H4 (cell line): Measurements from ENCODE around the gene AGAP1. TPM values are rescaled to one million over a fixed set of nuclear protein-coding genes. Genes with fewer than 3 reads are reported as not detected.

Experiments
- DNase-seq: peaks from one replicate; pipeline ENCODE4 v3.0.0-alpha.2; 2015; ENCODE audit warnings: low spot score
- total RNA-seq: library from RNA; depleted of rRNA; stranded (reverse); fragments of >200 nt; shearing (Covaris generic); gene quantifications from 2 replicates; pipeline ENCODE4 v1.2.3, GENCODE V29; 2014

Gene AGAP1
- total RNA-seq, 1 experiment from 2014 or later = 7.0 TPM

DNA sequence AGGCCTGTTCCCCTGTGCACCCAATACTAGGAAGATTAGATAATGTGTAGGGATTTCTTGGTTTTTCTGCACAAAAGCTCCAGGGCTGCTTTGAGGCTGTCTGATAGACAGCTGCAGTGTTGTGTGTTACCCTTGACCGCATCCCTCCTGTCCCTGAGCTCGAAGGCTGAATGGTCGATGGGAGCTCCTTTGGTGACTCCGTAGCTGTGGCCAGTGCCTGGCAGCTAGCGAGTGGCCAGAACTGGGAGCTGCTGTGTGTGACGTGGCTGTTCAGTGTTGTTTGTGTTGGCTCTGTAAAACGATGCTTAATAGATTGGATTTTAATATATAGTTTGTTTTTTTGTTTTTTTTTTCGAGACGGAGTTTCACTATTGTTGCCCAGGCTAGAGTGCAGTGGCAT is 170.0 kb downstream of the AGAP1 start:
- DNase-seq = no peak

DNA sequence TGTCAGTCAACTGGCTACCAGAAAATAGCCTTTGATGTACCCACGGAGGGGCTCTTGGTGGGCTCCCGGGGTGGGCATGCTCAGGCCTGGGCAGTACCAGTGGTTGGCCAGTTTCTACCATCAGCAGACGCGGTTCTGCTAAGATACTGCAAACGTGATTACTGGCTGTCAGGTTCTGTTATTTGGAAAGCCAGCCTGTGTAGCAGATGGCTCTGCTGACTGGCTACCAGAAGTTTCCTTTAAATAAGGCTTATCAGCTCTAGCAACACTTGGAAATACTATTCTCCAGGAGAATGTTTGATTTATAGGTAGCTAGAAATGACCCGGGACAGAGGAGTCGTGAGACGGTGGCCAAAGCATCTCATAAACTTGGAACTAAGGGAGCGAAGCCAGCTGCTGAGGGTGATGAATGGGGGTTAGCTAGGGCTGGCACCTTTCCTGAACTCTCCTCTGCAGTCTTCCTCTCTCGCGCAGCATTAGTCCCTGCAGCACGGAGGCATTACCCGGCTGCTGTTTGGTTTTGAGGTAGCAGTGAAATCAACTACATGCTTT is 171.9 kb downstream of the AGAP1 start:
- DNase-seq = no peak

DNA sequence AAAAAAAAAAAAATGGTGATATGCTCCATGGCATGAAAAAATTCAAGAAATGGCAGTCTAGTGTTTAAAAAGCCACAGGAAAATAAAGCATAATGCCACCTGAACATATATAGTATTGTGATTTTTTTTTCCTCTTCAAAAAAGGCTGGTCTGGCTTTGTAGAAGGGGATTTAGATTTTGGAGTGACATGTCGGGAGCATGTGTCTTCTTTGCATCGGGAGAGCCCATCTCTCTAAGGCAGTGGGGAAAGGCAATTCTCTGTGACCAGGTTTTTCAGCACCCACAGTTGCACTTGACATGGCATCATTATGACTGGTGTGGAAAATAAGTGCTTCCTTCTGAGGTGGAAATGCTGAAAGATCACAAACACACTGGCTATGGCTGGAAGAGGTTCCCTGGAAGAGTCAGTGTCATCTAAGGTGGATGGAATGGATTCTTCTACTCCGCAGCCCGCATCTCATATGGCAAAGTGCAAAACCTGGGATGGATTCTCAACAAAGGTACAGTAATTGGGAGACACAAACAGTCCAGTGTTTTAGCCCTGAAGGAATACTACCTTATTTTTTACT is 172.5 kb downstream of the AGAP1 start:
- DNase-seq = peak; percentile 56

DNA sequence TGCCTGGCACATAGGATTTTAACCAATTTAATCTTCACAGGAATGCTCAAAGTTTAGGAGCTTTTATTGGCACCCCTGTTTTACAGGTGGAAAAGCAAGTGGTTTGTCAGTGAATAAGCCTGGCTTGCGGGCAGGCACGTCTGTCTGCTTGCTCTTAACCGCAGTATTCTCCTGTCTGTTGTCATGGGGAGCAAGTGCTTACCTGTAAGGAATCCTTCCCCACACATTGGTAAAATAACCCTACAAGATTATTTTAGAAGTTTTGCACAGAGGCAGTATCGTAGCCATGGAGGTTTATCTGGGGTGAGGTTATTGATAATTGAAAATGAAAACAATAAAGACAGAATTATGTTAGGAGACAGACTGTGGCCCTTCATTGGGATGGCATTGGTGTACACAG is 174.9 kb downstream of the AGAP1 start:
- no peak for DNase-seq

DNA sequence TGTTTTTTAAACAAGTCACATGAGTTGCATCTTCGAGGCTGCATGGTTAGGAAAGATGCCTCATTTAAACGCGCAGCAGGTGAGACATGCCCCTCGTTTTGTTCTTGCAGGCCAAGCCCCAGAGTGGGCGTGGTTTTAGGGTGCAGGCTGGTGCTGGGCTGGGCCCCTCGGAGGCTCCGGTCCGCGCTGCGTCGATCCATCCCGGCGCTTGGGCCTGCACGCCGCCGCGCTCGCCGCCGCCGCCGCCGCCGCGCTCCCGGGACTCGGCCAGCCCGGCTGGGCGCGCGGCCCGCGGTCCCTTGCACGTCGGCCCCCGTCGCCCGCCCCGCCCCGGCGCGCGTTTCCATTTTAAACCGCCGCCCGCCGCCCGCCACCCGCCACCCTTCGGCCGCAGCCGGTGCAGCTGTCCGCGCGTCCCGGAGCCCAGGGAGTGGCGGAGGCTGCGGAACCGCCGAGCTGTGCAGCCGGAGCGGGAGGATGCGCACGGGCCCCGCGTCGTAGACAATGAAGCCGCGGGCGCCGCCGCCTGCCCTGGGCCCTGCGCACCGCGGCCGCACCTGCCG is 175.5 kb downstream of the AGAP1 start:
- peak; percentile 55 for DNase-seq

DNA sequence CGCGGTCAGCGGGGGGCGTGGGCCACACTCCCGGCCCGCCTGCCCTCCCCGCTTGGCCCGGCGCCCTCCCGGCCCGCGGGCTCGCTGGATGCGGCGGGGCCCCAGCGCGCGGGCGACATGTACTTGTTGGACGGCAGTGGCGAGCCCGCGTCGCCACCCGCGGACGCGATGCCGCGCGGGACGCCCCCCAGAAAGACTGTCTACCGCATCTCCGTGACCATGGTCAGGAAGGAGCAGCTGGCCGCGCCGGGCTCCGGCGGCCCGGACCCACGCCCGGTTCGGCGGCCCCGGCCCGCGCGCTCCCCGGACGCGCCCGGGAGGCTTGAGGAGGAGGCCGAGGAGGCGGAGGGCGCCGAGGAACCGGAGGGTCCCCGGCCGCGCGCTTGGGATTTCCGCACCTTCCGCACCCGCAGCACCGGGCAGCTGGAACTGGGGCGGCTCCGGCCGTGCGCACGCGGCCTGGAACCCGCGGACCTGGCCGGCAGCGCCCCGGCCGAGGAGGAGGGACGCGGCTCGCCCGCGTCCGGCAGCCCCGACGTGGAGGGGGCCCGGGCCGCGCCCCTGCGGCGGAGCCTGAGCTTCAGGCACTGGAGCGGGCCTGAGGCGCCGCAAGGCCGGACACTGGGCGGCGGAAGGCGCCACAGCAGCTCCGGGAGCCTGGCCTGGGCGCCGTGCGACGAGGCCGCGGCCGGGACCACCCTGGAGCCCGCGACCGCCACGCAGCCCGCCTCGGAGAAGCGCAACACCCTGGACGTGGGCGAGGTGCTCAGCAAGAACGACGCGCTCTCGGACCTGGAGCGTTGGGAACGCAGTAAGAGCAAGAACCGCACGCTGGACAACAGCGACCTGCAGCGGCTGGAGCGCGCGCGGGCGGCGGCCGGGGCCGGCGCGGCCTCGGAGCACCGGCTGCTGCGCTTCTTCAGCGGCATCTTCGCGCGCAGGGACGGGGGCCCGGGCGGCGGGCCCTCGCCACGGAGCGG is 176.4 kb downstream of the AGAP1 start:
- no peak for DNase-seq

DNA sequence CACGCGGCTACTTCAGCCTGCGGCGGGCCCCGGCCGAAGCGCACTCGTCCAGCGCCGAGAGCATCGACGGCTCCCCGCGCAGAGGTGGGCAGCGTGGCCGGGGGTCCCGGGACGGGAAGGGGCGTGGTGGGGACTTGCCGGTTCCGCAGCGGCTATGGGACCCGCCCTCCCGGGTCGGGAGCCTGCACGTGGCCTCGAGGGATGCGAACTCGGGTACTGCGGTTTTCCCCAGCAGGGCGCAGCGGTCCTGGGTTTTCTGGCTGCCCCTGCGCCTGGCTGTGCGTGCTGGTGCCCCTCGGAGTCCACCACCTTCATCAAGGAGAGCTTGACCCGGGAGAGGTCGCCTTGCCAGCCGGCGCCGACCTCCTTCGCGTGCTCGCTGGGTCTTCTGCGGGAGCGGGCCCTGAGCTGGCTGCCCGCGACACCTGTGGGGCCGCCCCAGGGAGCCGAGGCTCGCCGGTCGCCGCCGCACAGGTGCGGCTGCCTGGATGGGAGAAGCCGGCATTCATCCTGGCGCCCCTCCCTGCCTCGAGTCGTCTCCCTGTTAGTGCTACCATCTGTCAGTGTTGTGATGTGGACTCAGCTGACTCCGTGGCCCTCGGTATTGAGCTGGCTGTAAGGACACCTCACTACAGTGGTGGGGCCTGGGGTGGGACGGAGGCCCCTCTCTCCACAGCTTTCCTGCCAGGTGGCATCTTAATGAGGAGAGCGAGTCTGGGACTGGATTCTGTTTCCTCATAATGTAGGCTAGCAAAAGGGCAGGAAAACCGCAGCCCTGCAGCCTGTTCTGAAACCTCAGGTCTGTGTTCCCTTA is 177.3 kb downstream of the AGAP1 start:
- DNase-seq = no peak

DNA sequence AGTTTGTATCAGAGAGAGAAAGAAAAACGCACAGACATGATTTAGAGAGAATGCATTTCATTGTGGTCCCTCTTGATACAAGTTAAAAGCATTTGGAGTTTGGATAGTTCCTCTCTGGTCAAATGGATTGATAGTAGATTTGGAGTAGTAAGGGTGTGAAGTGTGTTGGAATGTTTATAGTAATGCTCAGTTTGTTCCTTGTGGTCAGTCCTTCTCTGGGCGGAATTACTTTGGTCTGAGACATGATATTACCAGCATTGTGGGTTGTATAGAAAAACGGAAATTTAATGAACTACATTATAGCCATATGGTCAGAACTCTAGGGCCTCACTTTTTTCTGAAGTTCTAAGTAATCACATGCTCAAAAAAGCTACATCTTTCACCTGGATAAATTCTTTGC is 178.9 kb downstream of the AGAP1 start:
- no peak for DNase-seq

DNA sequence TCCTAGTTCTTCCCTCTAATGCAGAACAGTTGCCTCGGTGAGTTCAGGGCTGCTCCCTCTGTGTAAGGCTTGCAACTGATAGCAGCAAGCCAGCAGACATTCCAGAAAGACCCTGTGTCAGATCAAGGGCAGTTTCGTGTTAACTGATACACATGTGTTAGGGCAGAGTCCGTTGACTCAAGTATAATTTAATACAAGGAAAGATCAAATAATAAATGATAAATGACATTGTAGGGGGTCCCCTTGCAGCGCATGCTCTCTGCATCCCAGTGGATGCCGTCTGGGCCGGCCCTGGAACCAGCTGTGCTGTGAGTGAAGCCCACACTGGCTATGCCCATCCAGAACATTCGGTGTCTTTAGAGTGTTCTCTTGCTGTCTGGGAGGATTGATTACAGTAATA is 180.3 kb downstream of the AGAP1 start:
- DNase-seq = no peak

DNA sequence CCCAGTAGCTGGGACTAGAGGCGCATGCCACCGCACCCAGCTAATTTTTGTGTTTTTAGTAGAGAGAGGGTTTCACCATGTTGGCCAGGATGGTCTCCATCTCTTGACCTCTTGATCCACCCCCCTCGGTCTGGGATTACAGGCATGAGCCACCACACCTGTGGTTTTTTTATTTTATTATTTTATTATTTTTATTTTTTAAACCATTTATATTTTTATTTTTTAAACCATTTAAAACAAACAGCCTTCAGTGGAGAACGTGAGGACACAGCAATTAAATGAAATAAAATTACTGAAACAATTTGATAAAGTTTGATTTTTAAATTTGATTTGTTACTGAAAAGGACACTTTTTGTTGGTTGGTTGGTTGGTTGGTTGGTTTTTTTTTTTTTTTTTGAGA is 181.0 kb downstream of the AGAP1 start:
- DNase-seq = no peak

DNA sequence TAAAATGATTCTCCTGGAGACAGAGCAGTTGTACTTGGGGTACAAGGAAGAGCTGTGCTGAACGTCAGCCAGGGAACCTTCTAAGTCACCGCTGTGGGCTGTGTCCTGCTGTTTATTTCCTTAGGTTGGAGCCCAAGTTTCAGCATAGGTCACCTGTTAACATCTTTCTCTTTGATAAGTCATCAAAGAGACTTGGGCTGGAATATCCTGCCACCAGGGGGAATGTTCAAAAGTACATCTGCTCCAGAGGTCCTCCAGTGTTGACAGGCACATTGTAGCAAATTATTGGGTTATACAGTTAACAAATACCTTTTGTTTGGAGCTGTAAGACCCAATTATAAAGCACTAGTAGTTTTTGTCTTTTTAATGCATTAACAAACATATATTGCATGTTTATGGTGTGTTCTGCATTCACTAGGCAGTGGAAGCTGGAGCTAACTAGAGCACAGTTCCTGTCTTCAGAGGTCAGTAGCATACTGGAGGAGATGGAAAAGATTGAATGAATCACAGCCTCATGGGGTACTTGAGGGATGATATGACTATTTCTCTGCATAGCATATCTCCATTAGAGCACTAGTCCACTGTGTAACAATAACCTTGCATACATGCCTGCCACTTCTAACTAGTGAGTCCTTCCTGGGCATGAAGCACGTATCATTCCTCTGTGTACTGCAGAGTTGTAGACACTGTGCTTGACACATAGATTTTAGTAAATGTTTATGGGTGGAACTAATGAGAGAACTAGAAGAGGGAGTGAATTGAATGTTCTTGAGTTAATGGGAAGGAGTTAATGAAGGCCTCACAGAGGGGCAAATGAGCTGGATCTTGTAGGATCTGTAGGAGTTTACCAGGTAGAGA is 182.1 kb downstream of the AGAP1 start:
- DNase-seq = no peak

DNA sequence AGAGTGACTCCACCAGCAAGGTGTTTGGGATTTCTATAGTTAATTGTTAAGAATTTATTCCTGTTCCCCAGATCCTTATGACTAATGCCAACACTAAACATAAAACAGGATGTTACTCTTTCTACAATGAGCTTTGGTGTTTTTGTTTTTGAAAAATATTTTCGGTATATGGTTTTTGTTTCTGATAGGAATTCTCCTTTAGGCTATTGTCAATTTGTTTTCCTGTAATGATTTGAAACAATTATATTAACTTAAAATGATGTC is 182.6 kb downstream of the AGAP1 start:
- DNase-seq = no peak

DNA sequence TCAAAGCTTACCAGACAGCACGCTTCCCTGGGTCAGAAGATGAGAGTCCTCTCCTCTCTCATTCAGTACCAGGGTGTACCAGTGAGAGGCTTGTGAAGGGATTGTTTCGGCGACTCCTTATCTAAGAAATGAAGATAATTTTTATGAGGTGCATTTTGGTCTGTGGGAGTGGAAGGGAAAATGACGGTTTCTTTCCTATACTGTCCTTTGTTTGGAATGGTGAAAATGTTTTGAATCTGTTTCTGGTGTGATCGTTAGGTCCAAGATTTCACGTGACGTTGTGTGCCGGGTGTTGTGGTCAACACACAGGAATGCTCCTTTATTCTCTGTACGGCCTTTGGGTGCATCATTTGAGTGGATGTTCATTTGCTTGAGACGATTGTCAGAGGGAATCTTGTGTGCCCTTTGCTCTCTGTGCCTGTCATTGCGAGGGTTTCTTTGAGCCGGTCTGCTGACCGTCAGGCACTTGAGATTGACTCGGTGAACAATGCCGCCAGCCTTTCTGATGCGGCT is 183.5 kb downstream of the AGAP1 start:
- DNase-seq = no peak

DNA sequence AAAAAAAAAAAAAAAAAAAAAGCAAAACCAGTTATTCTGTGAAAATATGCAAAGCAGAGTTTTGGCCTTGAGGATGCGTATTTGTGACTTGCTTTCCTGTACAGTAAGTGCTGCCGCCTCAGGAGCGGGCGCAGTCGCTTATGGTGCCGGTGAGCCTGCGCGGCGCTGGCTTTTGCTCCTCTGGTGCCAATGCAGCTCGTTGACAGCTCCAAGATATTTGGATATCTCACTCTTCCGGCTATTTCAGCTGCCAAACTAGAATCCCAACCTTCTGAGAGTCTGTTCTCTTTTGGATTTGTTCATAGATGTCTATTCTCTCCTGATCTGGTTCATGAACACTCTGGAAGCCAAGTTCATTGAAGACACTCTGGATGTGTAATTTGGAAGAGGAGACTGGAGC is 184.1 kb downstream of the AGAP1 start:
- DNase-seq = no peak

DNA sequence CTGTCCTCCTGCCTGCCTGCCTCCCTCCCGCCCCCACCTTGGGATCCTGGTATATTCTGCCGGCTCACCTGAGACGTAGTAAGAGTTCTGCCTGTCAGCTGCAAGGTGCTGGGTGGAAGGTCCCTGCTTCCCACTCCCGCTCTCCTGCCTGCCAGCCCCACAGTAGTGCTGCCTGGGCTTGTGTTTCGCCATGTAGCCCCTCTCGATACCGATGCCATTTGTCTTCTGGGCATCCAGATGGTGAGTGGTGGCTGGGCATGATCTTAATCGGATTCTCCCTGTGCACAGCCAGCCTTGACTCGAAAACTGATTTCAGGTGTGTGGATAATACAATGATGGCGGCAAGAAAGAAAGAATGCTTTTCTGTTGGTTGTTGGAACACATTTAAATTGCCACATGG is 184.9 kb downstream of the AGAP1 start:
- DNase-seq = no peak

DNA sequence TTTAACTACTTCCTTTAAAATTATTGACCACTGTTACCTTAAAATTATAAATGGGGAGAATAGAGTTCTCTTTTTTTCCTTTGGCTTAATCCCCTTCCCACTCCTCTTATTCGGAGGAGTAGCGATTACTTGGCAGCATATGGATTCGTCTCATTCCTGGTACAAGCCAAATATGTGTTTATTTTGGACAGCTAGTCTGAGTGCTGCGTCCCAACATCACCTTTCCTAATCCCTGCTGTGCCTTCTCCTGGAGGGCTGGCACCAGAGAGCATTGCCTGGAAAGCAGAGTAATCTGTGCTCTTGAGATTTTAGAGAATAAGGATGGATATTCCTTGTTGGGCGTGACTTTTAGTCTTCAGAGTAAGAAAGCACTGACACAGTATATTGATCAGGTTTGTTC is 185.6 kb downstream of the AGAP1 start:
- DNase-seq = no peak

DNA sequence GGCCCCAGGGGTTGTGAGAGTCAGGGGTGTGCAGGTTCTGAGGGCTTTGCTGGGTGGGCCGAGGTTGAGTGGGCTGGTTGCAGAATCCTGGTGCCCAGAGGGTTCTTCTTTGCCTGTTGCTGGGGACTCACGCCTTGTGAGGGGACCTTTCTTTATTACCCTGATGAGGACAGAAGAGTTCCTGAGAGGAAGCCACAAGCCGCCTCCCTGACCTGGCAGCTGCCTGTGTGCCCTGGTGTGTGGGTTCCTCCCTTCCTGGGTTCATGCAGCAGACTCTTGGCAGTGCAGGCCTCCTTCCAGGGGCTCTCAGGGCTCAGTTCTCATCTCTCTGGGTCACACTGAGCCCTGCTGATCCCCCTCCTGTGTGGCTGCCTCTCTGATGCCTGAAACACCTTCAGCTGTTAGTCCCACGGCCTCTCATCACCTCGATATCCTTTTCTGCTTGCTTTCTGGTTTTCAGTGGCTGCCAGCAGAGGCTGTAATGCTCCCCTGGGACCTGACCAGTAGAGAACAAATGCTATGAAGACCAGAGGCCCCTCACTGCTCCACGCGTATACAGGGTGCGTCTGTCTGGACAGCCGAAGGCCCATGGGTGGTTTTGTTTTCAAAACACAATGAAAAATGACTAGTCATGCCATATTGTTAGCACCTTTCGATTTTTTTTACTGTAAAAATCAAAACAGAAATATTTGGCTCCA is 191.3 kb downstream of the AGAP1 start:
- no peak for DNase-seq

DNA sequence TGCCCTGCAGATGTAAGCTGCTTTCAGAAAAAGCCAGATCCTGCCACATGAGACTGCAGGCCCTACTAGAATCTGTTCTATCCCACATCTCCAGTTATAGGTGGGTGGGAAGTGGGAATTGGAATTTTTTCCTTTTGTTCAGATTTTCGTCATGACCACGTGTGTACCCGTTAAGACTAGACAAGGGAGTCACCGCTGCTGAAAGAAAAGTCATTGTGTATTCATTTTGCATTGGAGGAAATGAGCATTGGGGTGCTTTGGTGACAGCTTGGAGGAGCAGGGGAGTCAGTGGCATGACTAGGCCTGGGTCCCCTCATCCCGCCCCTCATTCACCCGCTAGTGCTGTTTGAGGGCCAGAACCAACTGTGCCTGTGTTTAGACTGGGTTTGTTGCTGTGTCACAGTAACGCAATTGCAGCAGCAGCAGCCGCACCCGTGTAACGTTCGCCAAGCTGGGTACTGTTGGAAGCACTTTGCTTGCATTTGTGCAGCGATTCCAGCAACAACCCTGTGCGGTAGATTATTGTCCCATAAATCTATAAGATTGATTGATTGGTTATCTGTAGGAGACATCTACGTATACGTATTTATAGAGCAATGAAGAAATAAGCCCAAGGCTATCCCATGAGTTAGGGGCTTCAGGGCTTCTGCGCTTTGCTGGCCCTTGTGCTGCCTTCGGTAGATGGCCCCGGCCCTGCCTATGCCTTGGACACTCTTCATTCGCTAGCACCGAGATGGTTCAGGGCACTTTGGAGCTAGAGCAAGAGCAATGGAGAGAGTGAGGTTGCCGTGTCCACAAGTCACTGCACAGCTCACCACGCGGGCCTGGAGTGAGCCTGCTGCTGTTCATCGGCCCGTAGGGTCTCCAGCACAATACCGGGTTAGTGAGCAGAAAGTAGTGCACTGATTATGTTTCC is 194.9 kb downstream of the AGAP1 start:
- no peak for DNase-seq

DNA sequence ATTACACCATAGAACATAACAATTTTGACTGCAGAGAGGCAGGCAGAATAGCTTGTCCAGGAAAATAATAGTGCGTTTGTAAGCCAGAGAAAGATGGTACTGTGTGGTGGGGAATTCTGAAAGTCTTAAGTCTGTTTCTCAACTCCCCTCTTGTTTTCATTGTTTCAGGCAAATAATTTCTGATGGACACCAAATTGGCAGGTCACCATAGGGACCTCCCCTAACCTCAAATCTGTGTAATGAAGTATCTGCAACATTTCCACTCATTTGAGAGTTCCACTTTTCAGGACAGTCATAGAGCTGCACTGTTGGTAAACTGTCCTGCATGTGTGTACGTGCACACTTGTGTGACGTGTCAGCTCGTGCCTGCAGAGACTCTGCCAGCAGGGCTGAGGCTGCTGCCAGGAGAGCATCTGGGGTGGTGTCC is 195.6 kb downstream of the AGAP1 start:
- no peak for DNase-seq
